Measurements from ENCODE around the gene NPR3.

Gene NPR3

GRCh38 chr5:32814620-32815019 is 103.5 kb downstream of the NPR3 start:
- no peak for DNase-seq

- no peak for DNase-seq
These were observed 116.9 kb downstream of the NPR3 start for GRCh38 chr5:32827981-32828380.

DNA sequence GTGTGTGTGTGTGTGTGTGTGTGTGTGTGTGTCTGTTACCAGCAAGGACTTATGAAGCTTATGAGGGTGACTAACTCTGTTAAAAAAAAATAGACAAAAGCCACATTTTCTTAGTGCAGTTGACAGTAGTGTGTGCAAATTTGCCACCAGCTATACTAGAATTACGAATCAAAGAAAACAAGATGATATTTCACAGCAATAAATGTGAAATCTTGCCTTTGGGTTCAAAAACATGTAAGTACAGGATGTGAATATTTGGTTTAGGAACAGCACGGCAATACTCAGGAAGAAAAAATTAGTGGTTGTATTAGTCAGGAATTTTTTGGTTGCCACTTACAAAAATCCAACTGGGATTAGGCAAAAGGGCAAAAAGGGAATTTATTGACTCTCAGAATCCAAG is 117.4 kb downstream of the NPR3 start:
- no peak for DNase-seq

GRCh38 chr5:32831624-32832023 is 120.5 kb downstream of the NPR3 start:
- DNase-seq = no peak

- DNase-seq = no peak
These were observed 122.0 kb downstream of the NPR3 start for GRCh38 chr5:32833127-32833526.

DNA sequence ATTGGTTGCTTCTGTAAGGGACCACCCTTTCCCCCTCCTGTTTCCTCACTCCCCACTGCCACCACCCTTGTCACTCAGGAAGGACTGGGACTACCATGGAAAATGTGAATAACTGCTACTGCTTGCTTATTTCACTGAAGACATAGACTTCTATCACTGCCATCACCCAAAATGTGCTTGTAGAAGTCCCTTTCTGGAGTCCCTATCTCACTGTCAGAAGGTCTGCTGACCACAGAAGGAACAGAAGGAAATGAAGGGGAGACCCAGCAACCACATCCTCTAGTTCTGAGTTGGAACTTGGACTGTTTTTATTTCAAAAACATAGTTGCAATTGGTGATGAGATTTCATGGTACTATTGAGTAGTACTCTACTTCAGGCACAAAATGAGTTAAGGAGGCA is 122.5 kb downstream of the NPR3 start:
- DNase-seq = no peak

- DNase-seq = no peak
These were observed 123.1 kb downstream of the NPR3 start for GRCh38 chr5:32834251-32834650.

DNA sequence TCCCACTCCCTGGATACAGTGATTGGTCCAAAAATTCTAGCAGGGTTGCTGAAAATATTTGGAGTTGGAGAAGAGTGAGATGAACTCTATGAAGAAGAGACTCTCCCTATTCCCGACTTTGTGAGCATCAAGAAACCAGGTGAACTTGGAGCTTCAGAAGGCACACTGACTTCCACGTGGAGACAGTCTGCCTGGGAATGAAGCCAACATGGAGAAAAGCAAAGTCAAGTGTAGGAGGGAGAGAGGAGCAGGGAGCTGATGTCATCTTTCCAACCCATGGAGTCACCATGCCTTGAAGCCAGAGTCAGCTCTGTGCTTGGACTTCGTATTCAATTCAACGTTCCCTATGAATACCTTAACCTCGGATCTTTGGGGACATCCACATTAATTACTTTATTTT is 125.1 kb downstream of the NPR3 start:
- DNase-seq = no peak

DNA sequence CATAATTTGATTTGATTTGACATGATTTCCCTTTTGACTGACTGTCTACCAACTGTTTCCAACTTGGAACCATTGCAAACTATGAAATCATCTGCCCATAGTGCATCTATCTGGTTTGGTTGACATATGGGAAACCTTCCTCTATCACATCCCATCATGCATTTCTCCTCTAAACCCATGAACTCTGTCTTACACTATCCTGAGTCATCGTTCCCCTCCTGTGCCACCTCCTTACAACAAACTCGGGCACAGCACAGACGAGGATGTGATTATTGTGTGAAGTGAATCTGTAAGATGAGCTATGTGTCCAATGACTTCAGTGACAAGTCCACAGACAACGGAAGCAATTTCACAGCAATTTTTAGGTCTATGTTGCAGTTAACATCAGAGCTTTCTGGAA is 126.1 kb downstream of the NPR3 start:
- no peak for DNase-seq

DNA sequence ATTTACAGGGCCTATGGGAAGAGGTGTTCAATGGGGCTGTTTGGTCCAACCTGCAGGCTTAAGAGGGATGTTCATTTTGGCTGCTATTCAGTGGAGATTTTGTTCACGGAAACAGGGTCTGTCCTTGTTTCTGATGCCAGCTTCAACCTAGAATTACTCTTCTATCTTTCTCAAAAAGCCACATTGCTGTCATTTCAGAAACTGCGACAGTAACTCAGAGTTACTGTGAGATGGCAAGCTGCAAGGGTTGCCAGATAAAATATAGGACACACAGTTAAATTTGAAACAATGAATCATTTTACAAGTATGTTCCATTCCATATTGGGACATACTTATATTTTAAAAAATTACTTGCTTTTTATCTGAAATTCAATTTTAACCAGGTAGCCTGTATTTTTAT is 128.0 kb downstream of the NPR3 start:
- DNase-seq = no peak

- DNase-seq = no peak
These were observed 129.5 kb downstream of the NPR3 start for GRCh38 chr5:32840606-32841005.
